D721Med (cell line): Measurements from ENCODE around the gene ADAMTSL1.

ENCODE experiments used
- DNase-seq: peaks from one replicate; pipeline ENCODE4 v3.0.0; 2011; ENCODE audit warnings: low spot score; ENCODE audit not compliant: insufficient read length
- FAIRE-seq: peaks from 2 replicates; lab custom pipeline; 2011; peaks lifted over from hg19 to GRCh38; lab: Jason Lieb, UNC
- TF ChIP-seq, protein P1 (sequence below): IDR thresholded peaks from 2 replicates; pipeline ENCODE4 v1.5.1; 2012; ENCODE audit warnings: mild to moderate bottlenecking, control low read depth; ENCODE audit not compliant: insufficient read depth; ENCODE audit errors: missing control alignments

The ADAMTSL1 gene

DNA sequence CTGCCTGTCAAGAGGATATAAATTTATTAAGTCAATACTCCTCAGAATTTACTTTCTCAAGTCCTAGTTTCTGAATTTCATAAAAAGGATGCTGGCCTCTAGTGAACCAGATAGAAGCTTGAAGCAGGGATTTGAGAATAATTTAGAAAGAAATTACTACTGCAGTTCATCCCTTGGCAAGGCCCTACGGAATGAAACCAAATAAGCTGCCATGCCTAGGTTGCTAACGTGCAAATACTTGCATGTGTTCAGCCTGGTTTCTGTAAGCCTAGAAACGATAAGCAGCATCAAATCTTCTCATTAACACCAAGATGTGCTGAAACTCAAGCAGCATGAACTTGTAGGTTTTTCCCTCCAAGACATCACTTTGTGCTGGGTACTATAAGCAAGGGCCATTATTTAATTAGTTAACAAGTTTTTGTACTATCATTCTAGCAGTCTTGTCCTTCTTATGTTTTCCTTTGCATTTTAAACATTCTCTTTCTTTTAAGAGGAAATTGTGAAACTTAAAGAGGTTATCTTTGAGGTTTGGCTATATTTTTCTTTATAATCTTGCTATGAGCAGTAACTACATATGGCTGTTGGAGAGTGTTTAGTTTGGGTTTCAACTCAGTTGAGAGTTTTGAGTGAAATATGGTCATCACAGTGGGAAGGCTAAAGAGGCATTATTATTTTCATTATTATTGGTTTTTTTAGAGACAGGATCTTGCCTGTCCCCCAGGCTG lies 71.8 kb downstream of the ADAMTSL1 start:
- no peak for FAIRE-seq
- no peak for DNase-seq

DNA sequence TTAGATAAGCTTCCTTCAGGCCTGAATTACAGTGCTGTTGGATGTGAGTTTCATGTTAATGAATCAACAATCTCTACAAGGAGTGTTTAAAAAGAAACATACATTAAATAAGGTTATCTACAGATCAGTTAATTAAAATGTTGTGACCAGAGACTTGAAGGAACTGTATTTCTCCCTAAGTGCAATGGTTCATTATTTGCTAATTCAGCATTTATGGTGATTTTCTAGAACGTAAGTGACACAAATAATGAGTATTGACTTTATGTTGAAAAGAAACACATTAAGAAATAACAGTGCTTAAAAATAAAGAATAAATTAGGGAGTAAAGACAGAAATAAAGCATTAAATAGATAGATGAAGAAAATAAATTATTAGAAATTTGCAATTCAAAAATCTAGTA lies 74.5 kb downstream of the ADAMTSL1 start:
- TF ChIP-seq, protein P1, sequence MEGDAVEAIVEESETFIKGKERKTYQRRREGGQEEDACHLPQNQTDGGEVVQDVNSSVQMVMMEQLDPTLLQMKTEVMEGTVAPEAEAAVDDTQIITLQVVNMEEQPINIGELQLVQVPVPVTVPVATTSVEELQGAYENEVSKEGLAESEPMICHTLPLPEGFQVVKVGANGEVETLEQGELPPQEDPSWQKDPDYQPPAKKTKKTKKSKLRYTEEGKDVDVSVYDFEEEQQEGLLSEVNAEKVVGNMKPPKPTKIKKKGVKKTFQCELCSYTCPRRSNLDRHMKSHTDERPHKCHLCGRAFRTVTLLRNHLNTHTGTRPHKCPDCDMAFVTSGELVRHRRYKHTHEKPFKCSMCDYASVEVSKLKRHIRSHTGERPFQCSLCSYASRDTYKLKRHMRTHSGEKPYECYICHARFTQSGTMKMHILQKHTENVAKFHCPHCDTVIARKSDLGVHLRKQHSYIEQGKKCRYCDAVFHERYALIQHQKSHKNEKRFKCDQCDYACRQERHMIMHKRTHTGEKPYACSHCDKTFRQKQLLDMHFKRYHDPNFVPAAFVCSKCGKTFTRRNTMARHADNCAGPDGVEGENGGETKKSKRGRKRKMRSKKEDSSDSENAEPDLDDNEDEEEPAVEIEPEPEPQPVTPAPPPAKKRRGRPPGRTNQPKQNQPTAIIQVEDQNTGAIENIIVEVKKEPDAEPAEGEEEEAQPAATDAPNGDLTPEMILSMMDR, result no peak
- FAIRE-seq (no peak), DNase-seq (no peak)

More for the DNA sequence above, 71.8 kb downstream of the ADAMTSL1 start:
- TF ChIP-seq, protein P1, result no peak

DNA sequence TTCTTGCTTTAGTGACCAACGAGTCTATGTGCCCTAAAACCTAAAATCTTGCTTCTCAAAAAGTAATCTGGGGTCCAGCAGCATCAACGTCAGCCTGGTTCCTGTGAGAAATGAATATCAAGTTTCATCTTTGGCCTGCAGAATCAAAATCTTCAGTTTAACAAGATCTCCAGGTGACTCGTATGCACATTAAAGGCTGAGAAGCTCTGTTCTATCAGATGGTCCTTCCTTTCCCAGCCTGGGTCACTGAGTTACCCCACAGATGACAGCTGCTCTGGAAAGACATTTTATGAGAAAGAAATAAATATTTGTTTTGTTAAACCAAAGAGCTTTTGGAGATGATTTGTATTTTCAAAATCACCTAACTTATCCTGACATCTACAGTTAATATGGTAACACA lies 75.8 kb downstream of the ADAMTSL1 start:
- TF ChIP-seq, protein P1, result no peak
- DNase-seq, result no peak
- no peak for FAIRE-seq

DNA sequence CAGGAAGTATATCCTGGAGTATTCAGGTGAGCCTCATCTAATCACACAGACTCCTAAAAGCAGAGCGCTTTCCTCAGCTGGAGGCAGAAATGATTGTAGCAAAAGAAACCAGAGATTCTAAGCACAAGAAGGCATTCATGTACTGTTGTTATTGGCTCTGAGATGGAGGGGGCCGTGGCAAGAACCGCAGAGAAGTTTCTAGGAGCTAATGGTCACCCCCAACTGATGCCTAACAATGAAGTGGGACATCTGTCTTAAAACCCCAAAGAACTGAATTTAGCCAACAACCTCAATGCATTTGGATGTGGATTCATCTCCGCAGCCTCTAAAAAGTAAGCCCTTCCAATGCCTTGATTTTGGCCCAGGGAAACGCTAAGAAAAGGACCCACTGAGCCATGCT lies 76.3 kb downstream of the ADAMTSL1 start:
- DNase-seq (no peak), FAIRE-seq (no peak)
- TF ChIP-seq, protein P1, result no peak

DNA sequence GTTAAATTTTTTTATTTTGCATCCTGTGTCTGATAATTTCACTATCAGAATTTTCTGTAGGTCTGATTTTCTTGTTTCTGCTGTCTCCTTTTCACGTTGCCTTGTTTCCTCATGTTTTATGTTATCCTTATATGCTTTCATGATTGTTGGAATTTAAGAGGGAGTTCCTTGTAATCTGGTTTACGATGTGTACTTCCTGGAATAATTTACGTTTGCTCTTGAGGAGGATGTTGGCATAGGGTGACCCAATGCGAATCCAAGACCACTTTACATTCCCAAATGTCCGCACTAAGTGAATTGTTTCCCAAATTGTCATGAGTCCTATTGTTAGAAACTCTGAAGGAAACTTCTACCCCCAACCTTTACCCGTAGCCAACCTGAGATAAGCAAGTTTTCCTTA lies 80.3 kb downstream of the ADAMTSL1 start:
- DNase-seq (no peak), FAIRE-seq (no peak)
- TF ChIP-seq, protein P1, result no peak

DNA sequence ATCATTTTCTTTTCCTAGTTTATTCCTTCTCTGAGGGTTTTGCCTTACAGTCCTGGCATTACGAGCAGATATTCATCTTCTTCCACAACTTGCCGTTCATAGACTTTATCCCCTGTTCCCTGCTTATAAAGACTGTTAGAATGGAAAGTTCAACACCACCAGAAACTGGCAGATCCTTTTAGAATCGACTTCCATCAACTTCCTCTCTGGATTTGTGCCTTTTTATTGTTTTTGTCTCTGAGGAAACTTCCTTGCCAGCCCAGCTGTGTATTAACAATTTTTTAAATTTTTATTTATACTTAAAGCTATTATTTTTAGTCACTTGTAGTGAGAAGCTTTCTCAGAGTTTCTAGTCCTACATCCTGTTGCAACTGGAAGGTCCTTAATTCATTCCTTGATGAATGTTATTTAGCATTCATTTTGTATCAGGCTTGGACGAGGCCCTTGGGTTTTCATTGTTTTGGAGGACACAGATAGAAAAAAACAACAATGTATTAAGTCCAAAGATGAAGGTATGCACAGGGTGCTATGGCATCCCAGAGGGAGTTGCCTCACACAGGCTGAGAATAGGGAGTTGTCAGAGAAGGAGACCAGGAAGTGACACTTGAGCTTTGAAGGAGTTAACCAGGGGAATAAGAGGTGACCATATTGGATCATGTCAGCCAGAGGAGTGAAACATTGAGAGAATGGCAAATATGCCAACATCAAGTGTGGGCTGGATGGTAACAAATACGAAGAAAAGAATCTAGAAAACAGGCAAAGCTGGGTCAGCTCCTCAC lies 81.3 kb downstream of the ADAMTSL1 start:
- TF ChIP-seq, protein P1, result no peak
- FAIRE-seq, result no peak
- no peak for DNase-seq
